GM10248 (cell line): ENCODE measurements around the gene ALOX15.

Experiments
- CTCF ChIA-PET: fragments of 300-600 bp; sonication (Branson Sonifier 250); formaldehyde crosslinking; extraction: SDS; loops from one replicate; lab custom pipeline; 2021; ENCODE audit warnings: antibody characterized with exemption; lab: Yijun Ruan, JAX
- POLR2A ChIA-PET: fragments of 350-650 bp; sonication (Branson Sonifier 250); formaldehyde crosslinking; extraction: SDS; loops from one replicate; lab custom pipeline; 2020; ENCODE audit warnings: antibody characterized with exemption; lab: Yijun Ruan, JAX
- DNase-seq: peaks from one replicate; pipeline ENCODE4 v3.0.0; 2012; ENCODE audit errors: extremely low spot score
- TF ChIP-seq, protein P1 (sequence below): IDR thresholded peaks from 2 replicates; pipeline ENCODE4 v1.5.1; 2012; ENCODE audit warnings: mild to moderate bottlenecking, low read depth; ENCODE audit errors: extremely low read depth, missing control alignments, control extremely low read depth

ALOX15 gene

DNA sequence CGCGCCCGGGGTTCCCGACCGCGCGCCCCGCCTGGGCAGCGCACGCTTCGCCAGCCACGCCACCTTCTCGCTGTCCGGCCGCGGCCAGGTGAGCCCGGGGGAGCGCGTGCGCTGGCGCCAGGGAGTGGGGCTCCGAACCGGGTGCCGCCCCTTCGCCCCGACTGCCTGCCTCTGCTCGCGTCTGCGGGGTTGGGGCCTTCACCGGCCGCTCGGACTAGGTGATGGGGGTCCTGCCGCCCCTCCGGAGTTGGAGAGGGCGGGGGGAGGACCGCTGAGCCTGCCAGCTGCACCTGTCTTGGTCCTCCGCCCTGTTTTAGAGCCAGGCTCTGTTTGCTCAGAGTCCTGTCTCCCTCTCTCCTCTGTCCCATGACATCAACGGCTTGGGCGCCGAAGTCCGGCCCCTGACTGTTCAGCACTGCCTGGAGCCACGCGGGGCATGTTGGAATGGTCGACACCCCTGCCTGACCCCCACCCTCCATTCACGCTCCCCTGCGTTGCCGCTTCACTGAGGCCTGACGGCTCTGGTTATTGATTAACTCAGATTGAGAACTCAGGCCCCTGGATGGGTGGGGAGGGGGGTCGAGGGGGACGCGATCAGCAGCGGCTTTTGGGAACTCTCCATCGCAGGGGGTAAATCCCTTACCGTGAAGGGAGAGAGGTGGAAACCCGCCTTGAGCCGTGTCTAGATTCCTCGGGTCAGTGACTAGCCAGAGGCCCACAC, 56.4 kb downstream of the ALOX15 start:
- POLR2A ChIA-PET, result no interaction called here

DNA sequence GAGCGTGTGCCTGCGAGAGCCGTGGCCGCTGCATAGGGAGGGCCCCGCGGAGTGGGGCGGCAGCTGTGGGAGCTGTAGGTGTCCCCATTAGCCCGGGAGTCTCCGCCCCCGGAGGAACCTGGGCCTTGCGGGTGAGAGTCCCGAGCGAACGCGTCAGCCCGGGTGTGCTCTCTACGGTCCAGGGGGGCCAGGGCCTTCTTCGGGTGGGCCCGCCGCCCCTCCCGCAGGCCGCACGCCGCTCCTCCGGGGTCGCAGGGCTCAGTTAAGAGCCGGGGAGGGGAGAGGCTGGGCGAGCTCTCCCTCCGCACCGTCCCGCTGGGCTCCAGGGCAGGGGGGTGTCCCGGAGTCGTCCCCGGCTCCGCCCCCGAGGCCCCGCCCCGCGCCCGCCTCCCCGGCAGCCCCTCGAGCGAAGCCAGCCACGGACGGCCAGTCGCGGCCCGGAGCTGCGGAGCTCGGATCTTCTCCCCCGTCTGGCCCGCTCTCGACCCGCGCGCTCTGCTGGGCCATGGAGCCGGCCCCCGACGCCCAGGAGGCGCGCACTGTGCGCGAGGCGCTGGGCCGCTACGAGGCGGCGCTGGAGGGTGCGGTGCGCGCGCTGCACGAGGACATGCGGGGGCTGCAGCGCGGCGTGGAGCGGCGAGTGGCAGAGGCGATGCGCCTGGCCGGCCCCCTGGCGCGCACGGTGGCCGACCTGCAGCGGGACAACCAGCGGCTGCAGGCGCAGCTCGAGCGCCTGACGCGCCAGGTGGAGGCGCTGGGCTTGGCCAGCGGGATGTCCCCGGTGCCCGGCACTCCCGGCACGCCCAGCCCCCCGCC, 57.2 kb downstream of the ALOX15 start, which contains the start of gene SMTNL2:
TSS of gene SMTNL2 (plus strand) at position 429 of the 816 bp plus-strand sequence. CDS start at position 506, 77 bp downstream.
- CTCF ChIA-PET, result interaction anchor here (1.3 to 1.9 kb wide), 2 partner anchors 17 to 19 kb away, joined by 6 to 7 read pairs; no protein-coding TSS in a partner anchor
- POLR2A ChIA-PET, result interaction anchor here (0.6 kb wide), 1 partner anchor 990 kb away, joined by 3 read pairs; no protein-coding TSS in a partner anchor
- no peak for DNase-seq
- TF ChIP-seq, protein P1, sequence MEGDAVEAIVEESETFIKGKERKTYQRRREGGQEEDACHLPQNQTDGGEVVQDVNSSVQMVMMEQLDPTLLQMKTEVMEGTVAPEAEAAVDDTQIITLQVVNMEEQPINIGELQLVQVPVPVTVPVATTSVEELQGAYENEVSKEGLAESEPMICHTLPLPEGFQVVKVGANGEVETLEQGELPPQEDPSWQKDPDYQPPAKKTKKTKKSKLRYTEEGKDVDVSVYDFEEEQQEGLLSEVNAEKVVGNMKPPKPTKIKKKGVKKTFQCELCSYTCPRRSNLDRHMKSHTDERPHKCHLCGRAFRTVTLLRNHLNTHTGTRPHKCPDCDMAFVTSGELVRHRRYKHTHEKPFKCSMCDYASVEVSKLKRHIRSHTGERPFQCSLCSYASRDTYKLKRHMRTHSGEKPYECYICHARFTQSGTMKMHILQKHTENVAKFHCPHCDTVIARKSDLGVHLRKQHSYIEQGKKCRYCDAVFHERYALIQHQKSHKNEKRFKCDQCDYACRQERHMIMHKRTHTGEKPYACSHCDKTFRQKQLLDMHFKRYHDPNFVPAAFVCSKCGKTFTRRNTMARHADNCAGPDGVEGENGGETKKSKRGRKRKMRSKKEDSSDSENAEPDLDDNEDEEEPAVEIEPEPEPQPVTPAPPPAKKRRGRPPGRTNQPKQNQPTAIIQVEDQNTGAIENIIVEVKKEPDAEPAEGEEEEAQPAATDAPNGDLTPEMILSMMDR, result no peak

More for the DNA sequence above, 56.4 kb downstream of the ALOX15 start:
- DNase-seq, result no peak
- TF ChIP-seq, protein P1, result no peak
- CTCF ChIA-PET, result no interaction called here

DNA sequence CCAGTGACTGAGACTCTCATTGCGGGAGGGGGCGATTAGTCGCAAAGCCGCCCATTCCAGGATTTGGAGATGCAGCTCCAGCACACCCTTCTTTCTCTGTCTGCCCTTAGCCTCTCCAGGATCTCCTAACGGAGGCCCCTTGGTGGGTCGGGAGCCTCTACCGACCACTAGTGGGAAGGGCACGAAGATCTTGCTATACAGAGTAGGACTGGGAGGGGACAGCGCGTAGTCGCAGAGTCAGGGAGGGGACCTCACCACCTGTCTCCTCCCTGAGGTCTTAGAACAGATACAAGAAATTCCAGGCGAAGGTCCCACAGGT, 57.7 kb downstream of the ALOX15 start:
- CTCF ChIA-PET, result interaction anchor here (1.3 to 1.9 kb wide), 2 partner anchors 17 to 19 kb away, joined by 6 to 7 read pairs; no protein-coding TSS in a partner anchor
- no peak for DNase-seq
- POLR2A ChIA-PET, result no interaction called here
- TF ChIP-seq, protein P1, result no peak

DNA sequence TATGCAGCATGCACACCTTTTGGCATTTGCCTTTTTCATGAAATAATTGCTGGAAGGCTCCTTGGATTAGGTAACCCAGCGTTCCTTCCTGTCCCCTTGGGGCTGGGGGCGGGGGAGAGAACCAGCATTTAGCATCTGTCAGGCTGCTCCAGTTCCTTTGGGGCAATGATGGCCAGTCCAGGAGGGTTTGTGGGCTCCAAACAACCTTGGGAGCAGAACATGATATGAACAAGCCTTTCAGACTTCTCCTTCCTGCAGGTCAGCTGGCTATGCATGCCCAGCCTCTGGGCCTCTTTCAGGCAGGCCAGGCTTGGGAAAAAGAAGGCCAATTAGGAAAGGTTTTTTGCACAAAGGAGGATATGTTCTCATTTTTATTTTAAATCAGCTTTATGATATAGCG, 58.3 kb downstream of the ALOX15 start:
- ChIA-PET CTCF (interaction anchor here (1.3 to 1.9 kb wide), 2 partner anchors 16 to 18 kb away, joined by 6 to 7 read pairs; no protein-coding TSS in a partner anchor), POLR2A (no interaction called here)
- no peak for DNase-seq
- TF ChIP-seq, protein P1, result no peak

DNA sequence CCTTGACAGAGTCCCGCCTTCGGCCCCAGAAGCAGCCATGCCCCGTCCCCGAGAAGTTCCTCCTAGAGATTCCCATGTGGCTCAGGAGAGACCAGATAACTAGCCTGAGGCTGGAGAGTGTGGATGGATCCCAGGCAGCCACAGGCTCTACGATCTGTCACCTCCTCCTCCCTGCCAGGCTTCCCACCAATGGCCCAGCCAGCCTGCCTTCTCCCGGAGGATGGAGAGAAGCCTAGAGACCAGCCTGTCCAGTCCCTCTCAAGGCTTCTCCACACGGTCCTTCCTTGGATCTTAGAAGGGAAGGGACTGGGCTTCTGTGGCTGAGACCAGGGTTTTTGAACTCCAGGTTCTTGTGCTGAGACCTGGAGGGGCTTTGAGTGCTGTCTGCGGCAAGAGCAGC, 58.8 kb downstream of the ALOX15 start:
- TF ChIP-seq, protein P1, result no peak
- CTCF ChIA-PET, result interaction anchor here (1.3 to 1.9 kb wide), 3 partner anchors 16 to 18 kb away, joined by 6 to 8 read pairs (median 7); no protein-coding TSS in a partner anchor
- POLR2A ChIA-PET, result no interaction called here
- DNase-seq, result no peak

DNA sequence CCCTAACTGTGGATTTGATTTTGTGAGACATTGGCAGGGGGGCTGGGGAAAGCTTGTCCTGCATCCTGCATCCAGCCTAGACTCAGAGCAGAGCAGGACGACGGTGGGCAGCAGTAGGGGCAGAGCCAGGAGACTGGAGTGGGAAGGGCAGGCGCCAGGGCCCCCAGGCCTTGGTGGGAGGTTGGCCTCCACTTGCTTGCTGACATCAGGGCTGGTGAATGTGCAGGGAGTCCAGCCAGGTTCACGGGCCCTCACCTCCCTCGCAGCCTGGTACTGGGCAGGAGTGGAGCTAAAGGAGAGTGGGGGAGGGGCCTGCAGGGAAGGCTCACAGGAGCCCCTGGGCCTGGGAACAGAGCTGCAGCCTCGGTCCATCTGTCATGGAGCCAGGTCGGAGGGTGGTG, 59.4 kb downstream of the ALOX15 start:
- POLR2A ChIA-PET, result no interaction called here

More for the DNA sequence above, 59.4 kb downstream of the ALOX15 start:
- CTCF ChIA-PET, result interaction anchor here (1.7 kb wide), 1 partner anchor 15 kb away, joined by 8 read pairs; no protein-coding TSS in a partner anchor
- no peak for DNase-seq
- TF ChIP-seq, protein P1, result no peak
